ENCODE data around the gene KIF1B. TPM values are rescaled to one million over a fixed set of nuclear protein-coding genes. Genes with fewer than 3 reads are reported as not detected.
"Not testable (repeated sequence)": the region's sequence is repeated elsewhere in the genome, so short reads cannot be mapped to it uniquely, and the experiment has no call there.

KIF1B gene
- total RNA-seq, 1 experiment from 2014 or later = 57.7 TPM

- Histone ChIP-seq H2BK20ac (ENCODE audit: low read depth, low read length, poor library complexity, severe bottlenecking) (no peak overlapping the region), H4K5ac (ENCODE audit: insufficient read length, low read depth, low read length) (no peak overlapping the region), H3K27ac (ENCODE audit: insufficient read length, low read depth, low read length) (no peak overlapping the region), H2BK5ac (ENCODE audit: insufficient read length, low read length) (no peak overlapping the region), H3K27me3 (ENCODE audit: insufficient read depth, low read length) (no peaks in the 10 kb centered on the region), H4K8ac (replicated peaks; ENCODE audit: insufficient read length, low read depth, low read length) (no peak overlapping the region), H4K91ac (ENCODE audit: insufficient read length, low read depth, low read length) (no peak overlapping the region), H3K56ac (ENCODE audit: insufficient read length, low read depth, low read length) (no peak overlapping the region), H3K4me1 (ENCODE audit: insufficient read depth, low read length) (no peaks in the 10 kb centered on the region), H3K23ac (ENCODE audit: insufficient read length, low read depth, low read length) (no peak overlapping the region), H3K14ac (ENCODE audit: insufficient read depth, low read length) (no peak overlapping the region; the same call in 1 of the 2 replicates), H2BK12ac (ENCODE audit: insufficient read length, low read depth, low read length) (no peak overlapping the region), H3K23me2 (ENCODE audit: insufficient read length, low read depth, low read length, poor library complexity, severe bottlenecking) (no peaks in the 10 kb centered on the region), H3T11ph (ENCODE audit: low read length) (no peak overlapping the region), H4K20me1 (ENCODE audit: control insufficient read depth, insufficient read depth, insufficient read length) (no peaks in the 10 kb centered on the region), H3K9me3 (ENCODE audit: control insufficient read depth, low read depth, low read length) (no peaks in the 10 kb centered on the region), H2BK15ac (ENCODE audit: low read depth, low read length) (no peak overlapping the region), H2AK5ac (ENCODE audit: insufficient read length, low read length) (no peak overlapping the region), H3K9ac (ENCODE audit: extremely low read depth, insufficient read length, low read length) (no peak overlapping the region), H3K79me2 (ENCODE audit: insufficient read depth, low read length) (peaks cover 16% of the 10 kb centered on the region; the same call in 1 of the 2 replicates), H3K18ac (ENCODE audit: insufficient read length, low read depth, low read length) (no peak overlapping the region), H2AFZ (ENCODE audit: low read length) (no peak overlapping the region), H3K4me2 (ENCODE audit: insufficient read depth, insufficient read length, low read length) (no peak overlapping the region), H3K79me1 (ENCODE audit: insufficient read depth, low read depth, low read length, poor library complexity, severe bottlenecking) (peaks cover 23% of the 10 kb centered on the region), H2BK120ac (ENCODE audit: low read depth, low read length, poor library complexity, severe bottlenecking) (no peak overlapping the region), H3K4ac (ENCODE audit: low read depth, low read length) (no peak overlapping the region)
- Mint-ChIP-seq H3K9me3 (no peaks in the 10 kb centered on the region), H3K36me3 (ENCODE audit: insufficient read depth in 1 of 3, low read depth in 3 of 3) (peaks cover 18 to 22% (median 19%) of the 10 kb centered on the region in 3 experiments; a peak in 6 of 7 replicates), H3K4me3 (no peak overlapping the region), H3K4me1 (no peaks in the 10 kb centered on the region), H3K27ac (peak overlapping the region in 2 of 3 experiments; percentile 68 to 75; a peak in 3 of 7 replicates), H3K27me3 (ENCODE audit: low read depth) (no peaks in the 10 kb centered on the region; the same call in 1 of the 2 replicates)
- no CpG with 5 or more reads among the region's 7 CpGs for WGBS (ENCODE audit: extremely low coverage, insufficient read length, low lambda C conversion rate)
- no peak for DNase-seq
- TF ChIP-seq CTCF (conservative IDR thresholded peaks at IDR 0.05) = no peak
Observed at GRCh38 chr1:10250663-10251062, 40.3 kb downstream of the KIF1B start.

GRCh38 chr1:10251325-10252108 is 41.1 kb downstream of the KIF1B start:
- Histone ChIP-seq H3K79me1 (ENCODE audit: insufficient read depth, low read depth, low read length, poor library complexity, severe bottlenecking) (peaks cover 20% of the 10 kb centered on the region), H3K79me2 (ENCODE audit: insufficient read depth, low read length) (peaks cover 15% of the 10 kb centered on the region; the same call in 1 of the 2 replicates)
- not testable (repeated sequence) for H3K23ac ChIP-seq (ENCODE audit: insufficient read length, low read depth, low read length); H2AFZ ChIP-seq (ENCODE audit: low read length); H2AK5ac ChIP-seq (ENCODE audit: insufficient read length, low read length); H3K14ac ChIP-seq (ENCODE audit: insufficient read depth, low read length); H3K23me2 ChIP-seq (ENCODE audit: insufficient read length, low read depth, low read length, poor library complexity, severe bottlenecking); H3K18ac ChIP-seq (ENCODE audit: insufficient read length, low read depth, low read length); DNase-seq; H3K4ac ChIP-seq (ENCODE audit: low read depth, low read length); H2BK20ac ChIP-seq (ENCODE audit: low read depth, low read length, poor library complexity, severe bottlenecking); H3K9ac ChIP-seq (ENCODE audit: extremely low read depth, insufficient read length, low read length); H4K91ac ChIP-seq (ENCODE audit: insufficient read length, low read depth, low read length); H4K8ac ChIP-seq (replicated peaks; ENCODE audit: insufficient read length, low read depth, low read length); H3K9me3 Mint-ChIP-seq; H4K20me1 ChIP-seq (ENCODE audit: control insufficient read depth, insufficient read depth, insufficient read length); H2BK15ac ChIP-seq (ENCODE audit: low read depth, low read length); H4K5ac ChIP-seq (ENCODE audit: insufficient read length, low read depth, low read length); H3K4me2 ChIP-seq (ENCODE audit: insufficient read depth, insufficient read length, low read length); H3K56ac ChIP-seq (ENCODE audit: insufficient read length, low read depth, low read length); H3K27me3 Mint-ChIP-seq (ENCODE audit: low read depth); H2BK120ac ChIP-seq (ENCODE audit: low read depth, low read length, poor library complexity, severe bottlenecking); H3T11ph ChIP-seq (ENCODE audit: low read length); H3K9me3 ChIP-seq (ENCODE audit: control insufficient read depth, low read depth, low read length); H2BK12ac ChIP-seq (ENCODE audit: insufficient read length, low read depth, low read length); H3K4me1 Mint-ChIP-seq; H3K4me3 Mint-ChIP-seq; H3K4me1 ChIP-seq (ENCODE audit: insufficient read depth, low read length); H3K27me3 ChIP-seq (ENCODE audit: insufficient read depth, low read length); H2BK5ac ChIP-seq (ENCODE audit: insufficient read length, low read length); H3K27ac ChIP-seq (ENCODE audit: insufficient read length, low read depth, low read length)
- no CpG with 5 or more reads among the region's 9 CpGs for WGBS (ENCODE audit: extremely low coverage, insufficient read length, low lambda C conversion rate)
- H3K27ac Mint-ChIP-seq = peak overlapping the region in 1 of 3 experiments; percentile 61; a peak in 2 of 7 replicates
- peaks cover 13 to 22% (median 16%) of the 10 kb centered on the region in 3 experiments; a peak in 6 of 7 replicates for H3K36me3 Mint-ChIP-seq (ENCODE audit: insufficient read depth in 1 of 3, low read depth in 3 of 3)
